Thyroid gland (tissue), 4 donors: ENCODE measurements around the gene OR2D3. TPM values are rescaled to one million over a fixed set of nuclear protein-coding genes. Genes with fewer than 3 reads are reported as not detected.

Experiments
- DNase-seq, 2 donors: peaks; one replicate each; pipeline ENCODE4 v3.0.0-alpha.2; 2019
- H3K27ac ChIP-seq, 3 donors: fragments of 200-600 bp; sonication (generic); 1 replicate in 2 of 3; 2 replicates in 1 of 3; pipeline ENCODE4 v1.5.1; 2016 to 2019; ENCODE audit warnings: mild to moderate bottlenecking in 1 of 3, moderate library complexity in 1 of 3
- H3K27me3 ChIP-seq: fragments of 200-600 bp; sonication (generic); one replicate; pipeline ENCODE4 v1.5.1; 2019
- H3K36me3 ChIP-seq, 2 donors: fragments of 200-600 bp; sonication (generic); one replicate each; pipeline ENCODE4 v1.5.1; 2016 to 2019
- H3K4me1 ChIP-seq, 2 donors: fragments of 200-600 bp; sonication (generic); one replicate each; pipeline ENCODE4 v1.5.1; 2017 to 2019
- H3K4me3 ChIP-seq, 3 donors: fragments of 200-600 bp; sonication (generic); replicated peaks in 1 of 3; 1 replicate in 2 of 3; 2 replicates in 1 of 3; pipeline ENCODE4 v1.5.1; 2016; ENCODE audit warnings: mild to moderate bottlenecking in 1 of 3
- H3K9me3 ChIP-seq: fragments of 200-600 bp; sonication (generic); one replicate; pipeline ENCODE4 v1.5.1; 2017
- CTCF ChIP-seq, 6 experiments: fragments of 200-600 bp in 3 of 6; fragments of 450-650 bp in 3 of 6; sonication (generic) in 3 of 6; IDR thresholded peaks; one replicate each; pipeline ENCODE4 v1.5.1; 2016 to 2019; ENCODE audit warnings: antibody characterized with exemption in 6 of 6, mild to moderate bottlenecking in 2 of 6, inconsistent platforms in 1 of 6, moderate library complexity in 1 of 6
- POLR2A ChIP-seq, 2 donors: fragments of 450-650 bp; IDR thresholded peaks; one replicate each; pipeline ENCODE4 v1.6.1; 2017; ENCODE audit warnings: antibody characterized with exemption in 2 of 2, mild to moderate bottlenecking in 2 of 2, moderate library complexity in 1 of 2
- WGBS, 2 donors: methylation state at CpG; one replicate each; pipeline ENCODE4 v1.1.5; 2017; 5-methylcytosine and 5-hydroxymethylcytosine counted together
- intact Hi-C: fragments of 100-400 bp; cut with DNase I; formaldehyde crosslinking; loops from one replicate; pipeline ENCODE4 v1.15.1; 2023
- total RNA-seq, 4 donors: library from RNA; depleted of rRNA; stranded (reverse); fragments of >200 nt; gene quantifications; one replicate each; pipeline ENCODE4 v1.2.3, GENCODE V29; 2016

Gene OR2D3
- total RNA-seq, 4 donors from 2014 or later, result not detected

- peak overlapping the region in 1 of 3 donors; percentile 51 for H3K27ac ChIP-seq
- peaks cover 4 to 7% of the 10 kb centered on the region in 2 donors for H3K4me1 ChIP-seq
- DNase-seq, result no peak
- TF ChIP-seq POLR2A (IDR thresholded peaks at IDR 0.05) (no peak), CTCF (IDR thresholded peaks at IDR 0.05) (no peak)
- H3K4me3 ChIP-seq, result peak overlapping the region in 2 of 3 donors; percentile 53 to 63
- H3K27me3 ChIP-seq, result no peaks in the 10 kb centered on the region
- intact Hi-C loops, result no loop called here
- H3K9me3 ChIP-seq, result no peaks in the 10 kb centered on the region
- WGBS, 2 donors, result 10 to 12% methylated on average over 11 of the region's 11 CpGs
- no peaks in the 10 kb centered on the region for H3K36me3 ChIP-seq
Observed at GRCh38 chr11:6927030-6927617, 6.3 kb downstream of the OR2D3 start.

- H3K9me3 ChIP-seq, result no peaks in the 10 kb centered on the region
- no peak overlapping the region for H3K4me3 ChIP-seq
- no peaks in the 10 kb centered on the region for H3K36me3 ChIP-seq
- TF ChIP-seq CTCF (IDR thresholded peaks at IDR 0.05), result no peak
- TF ChIP-seq POLR2A (IDR thresholded peaks at IDR 0.05), result no peak
- DNase-seq, result no peak
- H3K4me1 ChIP-seq, result peaks cover 4 to 7% of the 10 kb centered on the region in 2 donors
- H3K27me3 ChIP-seq, result no peaks in the 10 kb centered on the region
- WGBS, 2 donors, result 65 to 66% methylated on average over 4 of the region's 4 CpGs
- H3K27ac ChIP-seq, result no peak overlapping the region
- intact Hi-C loops, result no loop called here
Observed at GRCh38 chr11:6928916-6929315, 8.1 kb downstream of the OR2D3 start.

- intact Hi-C loops, result no loop called here
- peaks cover 4 to 7% of the 10 kb centered on the region in 2 donors for H3K4me1 ChIP-seq
- H3K4me3 ChIP-seq, result no peak overlapping the region
- no peak for DNase-seq
- TF ChIP-seq POLR2A (IDR thresholded peaks at IDR 0.05) (no peak), CTCF (IDR thresholded peaks at IDR 0.05) (no peak)
- no peaks in the 10 kb centered on the region for H3K36me3 ChIP-seq
- H3K27ac ChIP-seq, result no peak overlapping the region
- H3K27me3 ChIP-seq, result no peaks in the 10 kb centered on the region
- 84 to 89% methylated on average over 3 of the region's 3 CpGs for WGBS, 2 donors
- H3K9me3 ChIP-seq, result no peaks in the 10 kb centered on the region
Observed at GRCh38 chr11:6931146-6931713, 10.4 kb downstream of the OR2D3 start.

- no peak overlapping the region for H3K4me3 ChIP-seq
- no peaks in the 10 kb centered on the region for H3K9me3 ChIP-seq
- no peaks in the 10 kb centered on the region for H3K27me3 ChIP-seq
- no peak for TF ChIP-seq CTCF (IDR thresholded peaks at IDR 0.05)
- TF ChIP-seq POLR2A (IDR thresholded peaks at IDR 0.05), result no peak
- WGBS, 2 donors, result 86 to 90% methylated on average over 7 of the region's 7 CpGs
- H3K4me1 ChIP-seq, result peaks cover 4 to 5% of the 10 kb centered on the region in 2 donors
- no peaks in the 10 kb centered on the region for H3K36me3 ChIP-seq
- DNase-seq, result no peak
- intact Hi-C loops, result no loop called here
- no peak overlapping the region for H3K27ac ChIP-seq
Observed at GRCh38 chr11:6932145-6932544, 11.3 kb downstream of the OR2D3 start.

GRCh38 chr11:6941970-6942369 lies 21.2 kb downstream of the OR2D3 start:
- Histone ChIP-seq H3K9me3 (no peaks in the 10 kb centered on the region), H3K27ac (no peak overlapping the region), H3K36me3 (no peaks in the 10 kb centered on the region), H3K27me3 (no peaks in the 10 kb centered on the region), H3K4me1 (no peaks in the 10 kb centered on the region), H3K4me3 (no peak overlapping the region)
- TF ChIP-seq CTCF (IDR thresholded peaks at IDR 0.05), result no peak
- TF ChIP-seq POLR2A (IDR thresholded peaks at IDR 0.05), result no peak
- DNase-seq, result no peak
- intact Hi-C loops, result no loop called here
